ENCODE measurements around the gene VWA2. TPM values are rescaled to one million over a fixed set of nuclear protein-coding genes. Genes with fewer than 3 reads are reported as not detected.

The VWA2 gene
- total and polyA plus RNA-seq, 2 donors from 2014 or later, result 0.17 to 6.5 TPM

DNA sequence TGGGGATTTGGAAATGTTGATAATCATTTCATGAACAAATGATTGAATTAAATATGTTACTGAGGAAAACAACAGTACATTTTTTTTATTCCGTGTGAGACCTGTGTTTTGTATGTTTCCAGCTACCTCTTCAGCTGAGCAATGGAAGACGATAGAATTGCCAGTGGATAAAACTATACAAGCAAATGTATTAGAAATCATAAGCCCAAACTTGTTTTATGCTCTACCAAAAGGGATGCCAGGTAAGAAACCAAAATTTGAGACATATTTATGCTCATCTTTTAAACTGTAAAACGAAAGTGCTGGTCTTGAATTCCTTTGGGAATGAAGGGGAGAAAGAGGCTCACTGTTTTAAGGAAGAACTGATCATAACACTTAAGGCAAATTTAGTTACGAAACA lies 17.8 kb upstream of the VWA2 start:
- TF ChIP-seq, protein P1, sequence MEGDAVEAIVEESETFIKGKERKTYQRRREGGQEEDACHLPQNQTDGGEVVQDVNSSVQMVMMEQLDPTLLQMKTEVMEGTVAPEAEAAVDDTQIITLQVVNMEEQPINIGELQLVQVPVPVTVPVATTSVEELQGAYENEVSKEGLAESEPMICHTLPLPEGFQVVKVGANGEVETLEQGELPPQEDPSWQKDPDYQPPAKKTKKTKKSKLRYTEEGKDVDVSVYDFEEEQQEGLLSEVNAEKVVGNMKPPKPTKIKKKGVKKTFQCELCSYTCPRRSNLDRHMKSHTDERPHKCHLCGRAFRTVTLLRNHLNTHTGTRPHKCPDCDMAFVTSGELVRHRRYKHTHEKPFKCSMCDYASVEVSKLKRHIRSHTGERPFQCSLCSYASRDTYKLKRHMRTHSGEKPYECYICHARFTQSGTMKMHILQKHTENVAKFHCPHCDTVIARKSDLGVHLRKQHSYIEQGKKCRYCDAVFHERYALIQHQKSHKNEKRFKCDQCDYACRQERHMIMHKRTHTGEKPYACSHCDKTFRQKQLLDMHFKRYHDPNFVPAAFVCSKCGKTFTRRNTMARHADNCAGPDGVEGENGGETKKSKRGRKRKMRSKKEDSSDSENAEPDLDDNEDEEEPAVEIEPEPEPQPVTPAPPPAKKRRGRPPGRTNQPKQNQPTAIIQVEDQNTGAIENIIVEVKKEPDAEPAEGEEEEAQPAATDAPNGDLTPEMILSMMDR (IDR thresholded peaks at IDR 0.05; ENCODE audit: borderline replicate concordance, extremely low read depth, insufficient read depth), result no peak
- no peaks in the 10 kb centered on the region for H3K27me3 ChIP-seq (ENCODE audit: control insufficient read depth, insufficient read depth, low read length)
- FAIRE-seq, result no peak
- no peaks in the 10 kb centered on the region for H3K4me1 ChIP-seq (ENCODE audit: control insufficient read depth in 2 of 3, insufficient read depth in 2 of 3, low read depth in 1 of 3, low read length in 3 of 3)
- no peak overlapping the region for H3K9ac ChIP-seq (ENCODE audit: low read length in 3 of 3)
- no peaks in the 10 kb centered on the region for H3K36me3 ChIP-seq (ENCODE audit: control insufficient read depth in 2 of 3, insufficient read depth in 3 of 3, low read length in 3 of 3)
- intact Hi-C loops (cut with DNase I), result no loop called here
- no peak overlapping the region for H3K4me3 ChIP-seq (ENCODE audit: low read length in 3 of 3)
- no peak overlapping the region for H3K27ac ChIP-seq (ENCODE audit: low read depth in 2 of 2, low read length in 2 of 2)
- no peaks in the 10 kb centered on the region for H3K9me3 ChIP-seq (ENCODE audit: control insufficient read depth in 2 of 3, insufficient read depth in 1 of 3, low read length in 3 of 3)
- DNase-seq, result no peak

DNA sequence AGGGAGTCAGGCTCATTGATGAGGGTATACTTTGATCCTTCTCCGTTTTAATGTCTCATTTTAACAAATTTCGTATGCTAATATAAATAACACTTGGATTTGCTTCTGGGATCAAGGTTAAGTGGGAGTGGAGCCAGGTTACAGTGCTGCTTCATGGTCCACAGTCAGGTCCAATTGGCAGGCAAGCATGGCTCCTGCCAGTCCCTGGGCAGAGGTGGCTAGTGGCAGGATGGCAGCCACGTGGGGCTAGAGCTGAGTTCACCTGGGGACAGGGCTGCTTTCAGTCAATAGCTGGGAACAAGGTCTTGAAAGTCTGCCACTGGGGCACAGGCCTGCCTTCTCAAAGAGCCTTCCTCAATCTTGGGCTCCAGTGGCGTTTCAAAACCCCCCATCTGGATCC lies 16.0 kb upstream of the VWA2 start:
- H3K9me3 ChIP-seq (ENCODE audit: control insufficient read depth in 2 of 3, insufficient read depth in 1 of 3, low read length in 3 of 3), result no peaks in the 10 kb centered on the region
- no peaks in the 10 kb centered on the region for H3K36me3 ChIP-seq (ENCODE audit: control insufficient read depth in 2 of 3, insufficient read depth in 3 of 3, low read length in 3 of 3)
- no peaks in the 10 kb centered on the region for H3K4me1 ChIP-seq (ENCODE audit: control insufficient read depth in 2 of 3, insufficient read depth in 2 of 3, low read depth in 1 of 3, low read length in 3 of 3)
- no peaks in the 10 kb centered on the region for H3K27me3 ChIP-seq (ENCODE audit: control insufficient read depth, insufficient read depth, low read length)
- no peak overlapping the region for H3K27ac ChIP-seq (ENCODE audit: low read depth in 2 of 2, low read length in 2 of 2)
- no peak overlapping the region for H3K4me3 ChIP-seq (ENCODE audit: low read length in 3 of 3)
- intact Hi-C loops (cut with DNase I), result no loop called here
- no peak for FAIRE-seq
- no peak for DNase-seq
- TF ChIP-seq, protein P1 (IDR thresholded peaks at IDR 0.05; ENCODE audit: borderline replicate concordance, extremely low read depth, insufficient read depth), result no peak
- no peak overlapping the region for H3K9ac ChIP-seq (ENCODE audit: low read length in 3 of 3)

DNA sequence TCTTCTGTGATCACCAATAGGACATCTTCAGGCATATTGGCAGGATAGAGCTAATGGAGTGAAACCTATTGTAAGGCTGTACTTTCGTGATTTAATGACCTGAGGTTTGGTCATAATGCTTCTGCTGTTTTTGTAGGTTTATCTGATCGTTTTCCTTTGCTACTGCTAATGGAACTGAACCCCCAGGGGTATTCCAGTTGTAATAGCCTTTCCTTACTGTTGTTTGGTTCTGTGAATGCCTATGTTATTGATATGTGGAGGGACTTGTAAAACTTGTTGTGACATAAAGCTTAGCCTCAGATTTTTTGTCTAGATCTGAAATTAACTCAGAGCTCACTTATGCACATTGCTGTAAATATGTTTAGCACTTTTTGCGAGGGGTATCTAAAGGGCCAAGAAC lies 10.9 kb upstream of the VWA2 start:
- TF ChIP-seq, protein P1 (IDR thresholded peaks at IDR 0.05; ENCODE audit: borderline replicate concordance, extremely low read depth, insufficient read depth), result no peak
- FAIRE-seq, result no peak
- intact Hi-C loops (cut with DNase I), result no loop called here
- Histone ChIP-seq H3K4me1 (ENCODE audit: control insufficient read depth in 2 of 3, insufficient read depth in 2 of 3, low read depth in 1 of 3, low read length in 3 of 3) (no peaks in the 10 kb centered on the region), H3K9me3 (ENCODE audit: control insufficient read depth in 2 of 3, insufficient read depth in 1 of 3, low read length in 3 of 3) (no peaks in the 10 kb centered on the region), H3K27ac (ENCODE audit: low read depth in 2 of 2, low read length in 2 of 2) (no peak overlapping the region), H3K9ac (ENCODE audit: low read length in 3 of 3) (no peak overlapping the region), H3K4me3 (ENCODE audit: low read length in 3 of 3) (no peak overlapping the region), H3K36me3 (ENCODE audit: control insufficient read depth in 2 of 3, insufficient read depth in 3 of 3, low read length in 3 of 3) (no peaks in the 10 kb centered on the region), H3K27me3 (ENCODE audit: control insufficient read depth, insufficient read depth, low read length) (no peaks in the 10 kb centered on the region)
- DNase-seq, result no peak

DNA sequence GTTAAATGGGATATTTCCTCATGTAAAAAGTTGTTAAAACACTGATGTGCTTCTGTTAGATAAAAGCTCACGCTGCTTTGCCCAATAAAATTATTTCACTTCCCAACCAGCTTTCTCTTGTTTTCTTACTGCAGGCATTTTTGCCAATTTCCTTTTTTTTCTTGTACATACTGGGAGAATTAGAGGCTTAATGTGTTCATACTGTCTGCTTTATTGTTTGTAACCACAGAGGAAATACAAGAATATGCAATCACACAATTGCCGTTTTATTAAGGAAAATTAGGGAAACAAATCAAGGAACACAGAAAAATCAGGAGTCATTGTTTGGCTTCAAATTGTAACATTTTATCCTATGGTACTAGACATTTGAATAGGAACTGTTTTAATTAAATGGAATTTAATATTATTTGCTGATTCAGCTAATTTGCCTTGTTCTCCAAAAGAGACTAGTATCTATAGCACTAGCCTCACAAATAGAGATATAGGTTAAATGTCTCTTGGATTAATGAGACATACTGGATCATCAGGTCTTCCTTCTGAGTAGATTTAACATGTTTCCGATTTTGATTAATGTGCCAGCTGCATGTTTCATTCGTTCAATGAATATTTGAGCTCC lies 6.4 kb upstream of the VWA2 start:
- intact Hi-C loops (cut with DNase I), result no loop called here
- no peaks in the 10 kb centered on the region for H3K36me3 ChIP-seq (ENCODE audit: control insufficient read depth in 2 of 3, insufficient read depth in 3 of 3, low read length in 3 of 3)
- H3K4me1 ChIP-seq (ENCODE audit: control insufficient read depth in 2 of 3, insufficient read depth in 2 of 3, low read depth in 1 of 3, low read length in 3 of 3), result no peaks in the 10 kb centered on the region
- H3K27ac ChIP-seq (ENCODE audit: low read depth in 2 of 2, low read length in 2 of 2), result no peak overlapping the region
- H3K27me3 ChIP-seq (ENCODE audit: control insufficient read depth, insufficient read depth, low read length), result no peaks in the 10 kb centered on the region
- no peaks in the 10 kb centered on the region for H3K9me3 ChIP-seq (ENCODE audit: control insufficient read depth in 2 of 3, insufficient read depth in 1 of 3, low read length in 3 of 3)
- no peak overlapping the region for H3K4me3 ChIP-seq (ENCODE audit: low read length in 3 of 3)
- H3K9ac ChIP-seq (ENCODE audit: low read length in 3 of 3), result no peak overlapping the region
- DNase-seq, result no peak
- no peak for FAIRE-seq
- TF ChIP-seq, protein P1 (IDR thresholded peaks at IDR 0.05; ENCODE audit: borderline replicate concordance, extremely low read depth, insufficient read depth), result no peak
